HG02970 (cell line): ENCODE results near the gene MRPL20.
"Not testable (repeated sequence)": the region's sequence is repeated elsewhere in the genome, so short reads cannot be mapped to it uniquely, and the experiment has no call there.

ENCODE experiments used
- ATAC-seq: cut with Tn5 transposase; IDR thresholded peaks from one replicate; pipeline ENCODE4 v1.9.1; 2021; ENCODE audit warnings: mild to moderate bottlenecking, moderate library complexity, moderate number of reproducible peaks; ENCODE audit not compliant: unreplicated experiment, low FRiP score

The MRPL20 gene

DNA sequence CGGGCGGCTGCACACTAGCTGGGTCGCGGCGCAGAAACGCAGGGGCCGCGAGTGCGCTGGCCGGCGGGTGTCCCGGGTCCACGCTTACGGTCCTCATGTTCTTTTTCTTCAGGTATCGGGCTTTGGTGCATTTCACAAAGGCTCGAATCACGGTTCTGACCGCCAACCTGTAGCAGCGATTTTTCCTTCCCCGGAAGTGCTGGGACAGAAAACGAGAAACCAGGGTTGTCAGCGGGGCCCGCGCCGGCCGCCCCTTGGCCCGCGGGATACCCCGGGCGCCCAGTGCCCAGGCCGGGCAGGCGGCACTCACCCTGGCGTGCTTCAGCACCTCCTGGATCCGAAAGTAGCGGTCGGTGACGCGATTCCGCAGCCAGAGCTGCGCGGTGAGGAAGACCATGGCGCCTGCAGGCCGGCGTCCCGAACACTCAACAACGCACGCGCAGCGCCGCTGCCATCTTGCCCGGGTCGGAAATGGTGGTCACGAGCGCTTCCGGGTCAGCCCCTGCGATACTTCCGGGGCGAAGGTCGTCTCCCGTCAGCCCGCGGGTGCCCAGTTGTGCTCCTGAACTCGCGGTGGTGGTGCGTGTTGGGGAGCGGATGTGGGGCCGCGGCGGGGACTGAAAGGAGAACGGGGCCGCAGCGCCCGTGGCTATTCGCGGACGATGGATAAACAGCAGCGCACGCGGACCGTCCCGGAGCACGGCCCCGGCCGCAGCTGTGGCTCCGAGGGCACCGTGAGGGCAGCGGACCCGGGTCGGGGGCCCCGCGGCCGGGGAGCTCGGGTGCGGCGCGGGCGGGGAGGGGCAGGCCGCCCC, at the start of gene MRPL20:
TSS of gene MRPL20 (minus strand) at position 473 of the 815 bp plus-strand sequence. CDS start at position 397, 76 bp downstream.
- peak; percentile 87 for ATAC-seq

DNA sequence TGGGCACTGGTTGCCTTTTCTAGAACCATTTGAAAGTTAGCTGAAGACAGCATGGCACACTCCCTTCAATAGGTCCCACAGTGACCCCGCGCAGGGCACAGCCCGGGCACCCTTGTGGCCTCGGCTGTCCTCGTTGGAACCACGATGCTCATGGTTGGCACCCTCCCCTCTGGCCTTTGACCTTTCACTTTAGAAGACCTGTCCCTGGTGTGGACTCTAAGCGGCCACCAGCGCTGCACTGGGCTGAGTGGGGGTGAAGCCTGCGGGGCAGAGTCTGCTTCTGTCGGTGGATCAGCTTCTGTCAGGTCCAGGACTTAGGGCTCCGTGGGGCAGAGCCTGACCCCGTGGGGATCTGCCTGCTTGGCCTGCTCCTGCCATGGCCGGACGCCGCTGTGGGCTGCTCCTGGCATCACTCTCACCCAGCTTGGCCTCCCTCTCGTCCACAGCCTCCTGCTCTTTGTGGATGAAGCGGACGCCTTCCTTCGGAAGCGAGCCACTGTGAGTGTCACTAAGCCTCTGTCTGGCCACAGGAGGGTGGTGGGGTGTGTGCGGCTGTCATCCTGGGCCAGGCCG, 49.7 kb upstream of the MRPL20 start:
- ATAC-seq = not testable (repeated sequence)

DNA sequence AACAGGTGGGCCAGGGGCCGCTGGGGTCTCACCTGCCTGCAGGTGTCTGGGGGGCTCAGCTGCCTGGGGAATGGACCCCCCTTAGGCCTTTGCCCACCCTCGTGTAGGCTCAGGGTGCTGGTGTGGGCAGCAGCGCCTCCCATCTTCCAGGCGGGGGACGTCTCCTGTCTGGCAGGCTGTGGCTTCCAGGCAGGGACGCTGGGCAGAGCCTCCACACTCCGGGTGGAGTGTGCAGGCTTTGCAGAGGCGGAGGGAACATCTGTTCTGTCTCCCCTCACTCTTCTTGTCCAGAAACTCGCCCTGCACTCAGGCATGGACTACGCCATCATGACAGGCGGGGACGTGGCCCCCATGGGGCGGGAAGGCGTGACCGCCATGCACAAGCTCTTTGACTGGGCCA, 48.8 kb upstream of the MRPL20 start:
- ATAC-seq = not testable (repeated sequence)

DNA sequence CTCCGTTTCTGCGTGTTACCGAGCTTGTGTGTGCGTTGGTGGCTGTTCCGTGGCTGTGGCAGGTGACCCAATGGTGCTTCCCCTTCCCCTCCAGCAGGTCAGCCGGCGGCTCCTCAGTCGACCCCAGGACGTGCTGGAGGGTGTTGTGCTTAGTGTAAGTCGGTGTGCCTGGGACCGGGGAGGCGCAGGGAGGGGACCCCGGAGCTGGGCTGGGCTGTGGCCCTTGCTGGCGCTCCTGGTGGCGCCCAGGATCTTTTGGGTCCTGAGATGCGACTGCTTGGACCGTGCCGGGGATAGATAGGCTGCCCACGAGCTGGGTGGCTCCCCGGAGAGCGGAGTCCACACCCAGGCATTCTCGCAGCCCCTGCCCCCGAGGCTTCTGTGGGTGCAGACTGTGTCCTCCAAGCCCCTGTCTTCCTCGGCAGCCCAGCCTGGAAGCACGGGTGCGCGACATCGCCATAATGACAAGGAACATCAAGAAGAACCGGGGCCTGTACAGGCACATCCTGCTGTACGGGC, 48.3 kb upstream of the MRPL20 start:
- ATAC-seq = no peak

DNA sequence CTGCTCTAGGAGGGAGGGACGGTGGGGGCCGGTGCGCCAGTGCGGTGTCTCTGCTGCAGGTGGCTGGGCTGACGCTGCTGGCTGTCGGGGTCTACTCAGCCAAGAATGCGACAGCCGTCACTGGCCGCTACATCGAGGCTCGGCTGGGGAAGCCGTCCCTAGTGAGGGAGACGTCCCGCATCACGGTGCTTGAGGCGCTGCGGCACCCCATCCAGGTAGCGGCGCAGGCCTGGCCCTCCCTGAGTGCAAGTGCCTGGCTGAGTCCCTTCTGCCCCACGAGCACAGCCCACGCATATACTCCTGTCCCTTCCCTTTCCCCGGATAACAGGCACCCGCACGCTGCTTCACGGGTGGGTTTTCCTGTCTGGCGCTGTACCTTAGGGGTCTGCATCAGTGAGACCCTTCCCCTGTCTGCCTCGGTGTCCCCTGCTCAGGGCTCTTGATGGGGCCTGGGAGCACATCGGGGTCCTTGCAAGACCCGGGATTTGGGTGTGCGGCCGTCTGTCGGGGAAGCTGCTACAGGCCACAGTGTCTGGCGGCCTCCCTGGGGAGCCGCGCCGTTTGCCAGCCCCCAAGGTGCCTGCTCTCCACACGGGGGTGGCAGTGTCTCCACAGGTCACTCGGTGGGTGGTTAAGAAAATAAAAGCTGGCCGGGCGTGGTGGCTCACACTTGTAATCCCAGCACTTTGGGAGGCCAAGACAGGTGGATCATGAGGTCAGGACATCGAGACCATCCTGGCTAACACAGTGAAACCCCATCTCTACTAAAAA, 47.4 kb upstream of the MRPL20 start:
- ATAC-seq = not testable (repeated sequence)

DNA sequence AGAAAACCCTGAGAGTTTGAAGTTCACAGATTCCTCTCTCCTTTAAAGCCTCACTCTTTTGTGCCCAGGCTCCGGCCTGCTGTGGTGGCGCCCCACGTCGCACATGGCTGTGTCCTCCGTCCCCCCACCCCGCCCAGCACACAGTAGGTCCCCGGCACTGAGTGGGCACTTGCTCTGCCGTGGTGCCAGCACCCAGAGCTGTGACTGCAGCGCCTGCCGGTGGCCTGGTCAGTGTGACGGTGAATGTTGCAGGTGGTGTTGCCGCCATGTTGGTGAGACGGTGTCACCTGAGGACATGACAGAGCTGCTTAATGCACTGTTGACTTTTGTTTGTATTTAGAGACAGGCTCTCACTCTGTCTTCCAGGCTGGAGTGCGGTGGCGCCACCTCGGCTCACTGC, 45.8 kb upstream of the MRPL20 start:
- ATAC-seq = no peak

DNA sequence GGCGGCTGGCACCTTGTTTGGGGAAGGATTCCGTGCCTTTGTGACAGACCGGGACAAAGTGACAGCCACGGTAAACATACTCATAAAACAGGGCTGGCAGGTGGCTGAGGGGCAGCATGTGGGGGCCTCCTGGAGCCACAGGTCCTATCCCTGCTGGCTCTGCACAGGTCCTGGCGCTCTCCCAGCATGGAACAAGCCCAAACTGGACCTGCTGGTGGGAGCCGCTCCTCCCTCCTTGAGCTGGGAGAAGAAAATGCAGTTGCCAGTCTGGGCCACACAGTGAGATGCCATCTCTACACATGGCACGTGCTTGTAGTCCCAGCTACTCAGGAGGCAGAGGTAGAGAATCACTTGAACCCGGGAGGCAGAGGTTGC, 45.3 kb upstream of the MRPL20 start:
- ATAC-seq = not testable (repeated sequence)

DNA sequence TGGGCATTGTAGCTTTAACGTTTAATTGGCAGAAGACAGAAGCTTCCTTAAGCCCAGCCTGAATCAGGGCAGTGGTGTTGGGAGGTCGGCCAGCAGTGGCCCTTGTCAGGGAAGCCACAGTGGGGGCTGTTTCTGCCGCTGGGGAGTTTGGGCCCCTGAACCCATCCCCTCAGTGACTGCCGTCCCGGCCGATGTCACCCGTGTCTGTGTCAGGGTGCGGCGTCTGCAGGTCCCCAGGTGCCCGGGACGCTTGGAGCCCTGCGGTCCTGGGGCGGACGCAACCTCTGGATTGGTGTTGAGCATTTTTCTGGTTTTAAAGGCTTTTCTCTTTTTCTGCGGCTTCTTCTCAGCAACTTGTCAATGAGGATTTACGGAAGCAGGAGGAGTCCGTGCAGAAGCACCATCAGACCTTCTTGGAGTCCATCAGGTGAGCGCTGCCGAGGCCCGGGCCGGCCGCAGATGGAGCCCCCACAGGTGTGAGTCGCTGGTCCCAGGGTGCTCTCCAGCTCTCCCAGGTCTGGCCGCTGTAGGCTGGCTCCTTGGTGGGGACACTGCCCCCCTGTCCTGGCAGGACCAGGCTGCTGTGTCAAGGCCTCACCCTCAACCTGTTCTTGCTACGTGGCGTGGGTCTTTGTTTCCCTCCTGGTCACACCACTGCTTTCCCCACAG, 44.7 kb upstream of the MRPL20 start:
- ATAC-seq = no peak

DNA sequence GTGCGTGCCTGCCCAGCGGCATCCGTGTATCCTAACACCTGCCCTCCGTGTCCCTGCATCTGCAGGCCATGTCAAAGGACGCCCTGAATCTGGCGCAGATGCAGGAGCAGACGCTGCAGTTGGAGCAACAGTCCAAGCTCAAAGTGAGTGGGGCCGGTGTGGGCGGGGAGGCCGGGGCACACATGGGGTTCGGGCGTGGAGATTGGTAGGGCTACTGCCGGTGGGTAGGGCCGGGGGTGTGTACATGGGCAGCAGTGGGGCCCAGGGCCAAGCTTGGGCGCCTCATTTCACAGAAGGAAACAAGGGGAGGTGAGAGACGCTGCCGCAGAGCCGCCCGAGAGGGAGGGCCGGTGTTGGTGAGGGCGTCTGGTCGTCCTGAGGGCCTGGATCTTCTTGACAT, 43.5 kb upstream of the MRPL20 start:
- ATAC-seq = not testable (repeated sequence)

DNA sequence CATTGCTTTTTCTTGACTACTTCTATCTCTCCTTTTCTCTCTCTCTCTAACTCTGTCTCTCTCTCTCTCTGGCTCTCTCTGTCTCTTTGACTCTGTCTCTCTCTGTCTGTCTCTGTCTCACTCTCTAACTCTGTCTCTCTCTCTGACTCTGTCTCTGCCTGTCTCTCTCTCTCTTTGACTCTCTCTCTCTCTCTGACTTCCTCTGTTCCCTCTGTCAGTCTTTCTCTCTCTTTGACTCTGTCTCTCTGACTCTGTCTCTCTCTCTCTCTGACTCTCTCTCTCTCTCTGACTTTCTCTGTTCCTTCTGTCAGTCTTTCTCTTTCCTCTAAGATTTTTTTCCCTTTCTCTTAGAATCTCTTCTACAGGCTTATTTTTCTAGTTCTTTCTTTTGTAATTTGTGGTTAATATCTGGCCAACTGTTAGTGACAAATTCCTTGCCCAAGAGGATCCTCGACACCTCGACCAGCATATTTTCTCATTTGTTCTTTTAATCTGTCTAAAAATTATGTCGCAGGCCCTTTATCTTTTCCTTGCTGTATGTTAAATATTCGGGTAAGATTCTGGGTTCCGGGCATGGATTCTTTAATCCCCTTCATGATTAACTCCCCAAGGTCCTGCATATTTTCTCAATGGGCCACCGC, 42.1 kb upstream of the MRPL20 start, which contains the start of gene ATAD3C:
TSS of gene ATAD3C (plus strand) at position 591 of the 641 bp plus-strand sequence. CDS start 995 bp downstream, outside the sequence.
- ATAC-seq = no peak

DNA sequence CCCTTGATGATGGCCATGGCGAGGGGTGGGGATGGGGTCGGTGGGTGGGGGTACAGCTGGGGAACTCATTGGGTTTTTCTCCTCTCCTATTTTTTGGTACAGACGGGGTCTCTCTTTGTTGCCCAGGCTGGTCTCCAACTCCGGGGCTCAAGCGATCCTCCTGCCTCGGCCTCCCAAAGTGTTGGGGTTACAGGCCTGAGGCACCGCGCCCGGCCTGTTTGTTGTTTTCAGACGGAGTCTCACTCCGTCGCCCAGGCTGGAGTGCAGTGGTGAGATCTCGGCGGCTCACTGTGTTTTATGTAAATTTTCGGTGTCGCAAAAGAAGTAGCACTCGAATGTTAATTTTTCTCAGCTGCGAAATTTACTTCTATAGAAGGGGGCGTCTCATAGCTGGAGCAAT, 39.5 kb upstream of the MRPL20 start:
- ATAC-seq = not testable (repeated sequence)

DNA sequence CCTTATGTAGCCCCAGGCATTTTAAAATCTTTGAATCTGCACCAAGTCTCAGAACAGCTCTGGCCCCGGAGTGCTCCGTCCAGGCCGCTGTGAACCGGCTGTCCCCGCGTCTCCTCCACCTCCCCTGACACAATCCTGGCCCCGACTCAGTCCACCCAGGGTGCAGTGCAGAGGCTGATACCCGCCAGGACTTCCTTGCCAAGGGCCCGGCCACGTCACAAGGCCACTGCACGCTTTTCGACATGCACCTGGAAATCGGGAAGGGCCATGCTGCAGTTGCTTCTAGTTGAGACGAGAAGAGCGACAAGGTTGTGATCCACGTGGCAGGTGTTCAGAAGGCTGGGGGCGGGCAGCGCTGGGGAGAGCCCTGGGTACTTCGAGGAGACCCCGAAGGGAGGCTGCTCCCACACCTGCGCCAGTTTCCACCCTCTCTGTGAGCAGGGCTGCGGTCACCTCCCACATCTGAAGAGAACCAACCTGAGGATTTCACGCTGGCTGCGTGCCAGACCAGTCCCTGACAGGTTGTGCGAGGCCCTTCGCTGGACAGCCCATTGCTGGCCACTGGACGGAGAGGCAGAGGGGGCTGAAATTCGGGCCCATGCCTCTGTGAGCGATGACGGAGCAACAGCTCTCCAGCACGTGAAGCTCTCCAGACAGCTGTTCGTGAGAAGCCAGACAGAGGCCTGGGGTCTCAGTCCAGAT, 35.1 kb upstream of the MRPL20 start:
- no peak for ATAC-seq

DNA sequence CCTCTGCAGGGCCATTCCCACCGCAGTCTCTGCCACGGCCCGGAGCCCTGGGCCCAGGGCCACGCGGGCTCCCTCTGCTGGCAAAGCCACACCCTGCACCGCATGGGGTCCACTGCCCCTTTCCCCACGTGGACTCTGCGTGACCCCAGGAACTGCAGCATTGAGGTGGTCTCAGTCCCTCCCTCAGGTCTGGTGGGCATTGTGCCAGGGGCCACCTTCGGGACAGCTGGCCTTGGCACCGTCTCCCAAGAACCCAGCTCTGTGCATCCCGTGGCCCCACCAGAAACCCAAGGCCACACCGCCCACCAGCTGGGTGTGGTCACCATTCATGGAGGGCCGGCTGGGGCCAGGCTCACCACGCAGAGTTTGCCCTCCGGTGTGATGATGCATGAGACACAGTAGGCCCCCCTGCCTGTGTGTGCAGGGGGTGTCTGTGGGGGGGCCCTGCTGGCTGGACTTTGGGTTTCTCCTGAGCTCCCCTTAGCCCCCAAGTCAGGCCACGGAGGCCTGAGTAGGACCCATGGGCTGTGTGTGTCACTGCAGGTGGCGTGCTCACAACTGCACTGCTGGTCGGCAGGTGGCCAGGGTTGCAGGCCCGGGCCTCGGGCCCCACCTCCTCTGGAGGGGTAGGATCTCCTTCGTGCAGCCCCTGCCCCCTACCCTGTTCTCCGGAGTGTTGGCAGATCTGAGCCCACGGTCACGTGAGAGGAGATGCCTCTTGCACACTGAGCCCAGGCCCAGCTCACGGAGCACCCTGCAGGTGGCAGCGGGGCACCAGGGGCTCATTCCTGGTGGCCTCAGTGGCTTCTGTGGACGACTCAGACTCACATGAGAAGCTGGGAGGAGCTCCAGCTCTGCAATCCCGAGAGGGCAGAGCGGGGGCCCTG, 34.2 kb upstream of the MRPL20 start:
- no peak for ATAC-seq

DNA sequence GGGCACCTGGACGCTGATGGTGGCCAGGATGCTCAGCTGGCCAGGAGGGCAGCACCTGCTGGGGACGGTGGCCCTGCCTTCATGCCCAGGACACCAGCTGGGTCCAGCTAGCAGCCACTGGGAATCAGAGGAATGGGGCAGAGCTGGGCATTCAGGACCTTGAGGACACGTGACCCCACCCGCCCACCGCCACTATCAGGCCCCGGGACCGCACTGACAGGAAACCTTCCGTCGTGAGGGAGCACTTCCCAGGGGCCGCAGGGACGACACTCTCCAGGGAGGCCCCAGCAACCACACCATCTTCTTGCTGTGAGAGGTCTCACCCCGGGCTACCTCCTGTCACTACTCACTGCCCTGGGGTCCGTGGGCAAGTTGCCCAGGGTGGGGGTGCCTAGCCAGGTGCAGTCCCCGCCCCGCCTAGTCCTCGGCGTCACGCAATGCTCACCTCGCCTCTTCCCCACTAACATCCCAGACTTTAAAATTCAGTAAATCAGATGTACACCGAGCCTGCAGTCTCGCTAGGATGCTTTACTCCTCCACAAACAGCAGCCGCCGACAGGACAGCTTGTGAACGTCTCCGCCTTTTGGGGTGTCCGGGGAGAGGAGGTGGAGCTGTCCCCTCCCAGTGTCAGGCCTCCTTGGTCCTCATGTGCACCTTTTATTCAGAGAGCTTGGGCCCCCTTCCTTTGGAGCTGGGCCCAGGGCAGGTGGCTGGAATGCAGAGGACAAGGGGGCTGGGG, 33.3 kb upstream of the MRPL20 start:
- ATAC-seq = no peak

DNA sequence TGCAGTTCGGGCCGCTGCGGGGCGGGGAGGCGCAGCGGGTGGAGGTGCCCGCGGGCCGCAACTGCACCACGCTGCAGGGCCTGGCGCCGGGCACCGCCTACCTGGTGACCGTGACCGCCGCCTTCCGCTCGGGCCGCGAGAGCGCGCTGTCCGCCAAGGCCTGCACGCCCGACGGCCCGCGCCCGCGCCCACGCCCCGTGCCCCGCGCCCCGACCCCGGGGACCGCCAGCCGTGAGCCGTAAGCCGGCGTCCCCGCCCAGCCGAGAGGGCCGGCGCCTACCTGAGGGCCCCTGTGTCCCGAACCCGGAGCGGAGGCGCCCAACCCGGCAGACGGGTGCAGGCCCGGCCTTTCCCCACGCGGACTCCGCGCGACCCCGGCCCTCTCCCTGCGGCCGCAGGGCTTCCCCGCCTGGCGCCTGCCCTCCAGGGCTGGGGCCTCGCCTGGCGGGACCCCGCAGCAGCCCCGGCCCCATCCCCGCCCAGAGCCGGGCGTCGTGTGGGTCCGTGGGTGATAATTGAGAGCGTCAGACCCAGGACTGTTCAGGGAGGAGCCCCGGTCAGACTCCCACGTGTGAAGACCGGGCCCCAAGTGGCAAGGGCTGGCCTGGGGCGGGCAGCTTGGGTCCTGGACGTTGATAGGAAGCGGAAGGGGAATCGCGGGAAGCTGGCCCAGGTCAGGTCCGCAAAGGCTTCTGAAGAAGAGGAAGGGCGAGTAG, 32.6 kb upstream of the MRPL20 start:
- ATAC-seq = no peak

DNA sequence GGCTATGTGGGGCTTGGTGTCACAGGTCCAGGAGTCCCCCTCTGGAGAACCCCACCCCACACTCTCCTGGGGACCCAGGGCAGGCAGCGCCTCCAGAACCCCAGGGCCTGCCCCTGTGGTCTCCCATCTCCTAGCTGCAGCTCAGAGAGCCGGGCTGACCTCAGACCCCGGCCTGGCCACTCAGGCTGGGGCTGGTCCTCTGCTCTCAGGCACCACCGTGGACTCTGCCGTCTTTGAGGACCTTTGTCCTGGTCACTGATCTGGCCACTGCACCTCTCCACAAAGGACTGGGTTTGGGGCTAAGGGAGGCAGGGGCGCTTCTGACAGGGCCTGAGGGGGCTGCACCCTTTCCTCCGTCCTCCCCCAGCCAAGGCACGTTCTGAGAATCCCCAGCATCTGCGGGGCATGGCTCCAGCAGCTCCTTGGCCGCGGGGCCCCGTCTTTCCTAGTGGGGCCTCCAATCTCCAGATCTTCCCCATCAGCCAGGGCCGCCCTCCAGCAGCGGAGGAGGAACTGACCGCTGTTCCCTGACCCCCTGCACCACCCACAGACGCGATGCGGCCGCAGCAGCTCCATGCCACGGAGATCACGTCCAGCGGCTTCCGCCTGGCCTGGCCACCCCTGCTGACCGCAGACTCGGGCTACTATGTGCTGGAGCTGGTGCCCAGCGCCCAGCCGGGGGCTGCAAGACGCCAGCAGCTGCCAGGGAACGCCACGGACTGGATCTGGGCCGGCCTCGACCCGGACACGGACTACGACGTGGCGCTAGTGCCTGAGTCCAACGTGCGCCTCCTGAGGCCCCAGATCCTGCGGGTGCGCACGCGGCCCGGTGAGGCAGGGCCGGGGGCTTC, 31.7 kb upstream of the MRPL20 start:
- ATAC-seq = no peak
